GM21786 (cell line): ENCODE data around the gene CCDC85B.
"Not testable (repeated sequence)": the region's sequence is repeated elsewhere in the genome, so short reads cannot be mapped to it uniquely, and the experiment has no call there.

ENCODE experiments used
- ATAC-seq: cut with Tn5 transposase; IDR thresholded peaks from one replicate; pipeline ENCODE4 v1.9.1; 2021; ENCODE audit not compliant: unreplicated experiment

Gene CCDC85B

GRCh38 chr11:65885808-65886536 lies 4.5 kb upstream of the CCDC85B start:
- ATAC-seq = no peak

GRCh38 chr11:65886826-65887722 lies 3.4 kb upstream of the CCDC85B start:
- no peak for ATAC-seq

- ATAC-seq = no peak
Observed at GRCh38 chr11:65887723-65888162, 2.7 kb upstream of the CCDC85B start.

- peak; percentile 52 for ATAC-seq
Observed at GRCh38 chr11:65888163-65888814, 2.2 kb upstream of the CCDC85B start, which contains the start of gene FIBP. Gene FIBP, minus strand, starts transcription at chr11:65888471. Its CDS starts 53 bp downstream, at chr11:65888418.

GRCh38 chr11:65891219-65892136 lies 1.0 kb downstream of the CCDC85B start:
- no peak for ATAC-seq

GRCh38 chr11:65892137-65892540 lies 1.7 kb downstream of the CCDC85B start:
- ATAC-seq = not testable (repeated sequence)

- ATAC-seq = no peak
Observed at GRCh38 chr11:65892661-65893317, 2.3 kb downstream of the CCDC85B start.

- ATAC-seq = no peak
Observed at GRCh38 chr11:65894034-65894591, 3.6 kb downstream of the CCDC85B start.

GRCh38 chr11:65895482-65895981 lies 5.1 kb downstream of the CCDC85B start:
- ATAC-seq = no peak

GRCh38 chr11:65896034-65896999 lies 5.8 kb downstream of the CCDC85B start:
- ATAC-seq = no peak

- ATAC-seq = no peak
Observed at GRCh38 chr11:65897020-65897471, 6.6 kb downstream of the CCDC85B start.

- ATAC-seq = no peak
Observed at GRCh38 chr11:65898656-65899355, 8.3 kb downstream of the CCDC85B start.

GRCh38 chr11:65899356-65900124 lies 9.1 kb downstream of the CCDC85B start:
- ATAC-seq = no peak

GRCh38 chr11:65900125-65900898 lies 9.8 kb downstream of the CCDC85B start, which contains the start of gene FOSL1:
Gene FOSL1, minus strand, starts transcription at chr11:65900388. Its CDS starts 49 bp downstream, at chr11:65900339.
- peak; percentile 79 for ATAC-seq

GRCh38 chr11:65900899-65901180 lies 10.4 kb downstream of the CCDC85B start:
- ATAC-seq = no peak

GRCh38 chr11:65903068-65903481 lies 12.6 kb downstream of the CCDC85B start:
- ATAC-seq = no peak
